Measurements from ENCODE around the gene FLACC1. TPM values are rescaled to one million over a fixed set of nuclear protein-coding genes. Genes with fewer than 3 reads are reported as not detected.
A peak's percentile ranks its signal among the peaks of the same experiment; 100 is the strongest.

Gene FLACC1
- total and polyA plus RNA-seq, 9 of the 15 experiments (the other 6 are each of a cell fraction or from before 2014, with no cell fraction given): 0.07 to 0.68 (median 0.22) TPM; not detected in 2

- no peak for TF ChIP-seq TCFL5 (CRISPR knock-in tag; conservative IDR thresholded peaks at IDR 0.05)
- TF ChIP-seq PBX2 (CRISPR knock-in tag; IDR thresholded peaks at IDR 0.05; ENCODE audit: low read depth): no peak
- no peak for TF ChIP-seq PBX2 (tag; conservative IDR thresholded peaks at IDR 0.05; ENCODE audit: low read depth)
- peak; percentile 55 to 84; a peak in 3 of 4 replicates for TF ChIP-seq KDM1A (IDR thresholded peaks at IDR 0.05)
- TF ChIP-seq ELK3 (CRISPR knock-in tag; IDR thresholded peaks at IDR 0.05): no peak
- TF ChIP-seq ADNP (tag; IDR thresholded peaks at IDR 0.05): peak; percentile 83
- no peak for TF ChIP-seq HNRNPLL (IDR thresholded peaks at IDR 0.05; ENCODE audit: low read depth, low read length, poor library complexity, severe bottlenecking)
- TF ChIP-seq EGR1 (conservative IDR thresholded peaks at IDR 0.05): no peak
- no peak for TF ChIP-seq DACH1 (IDR thresholded peaks at IDR 0.05; ENCODE audit: partially characterized antibody)
- 0 out of 4 replicates have a peak, but pooled peaks of 1 of the 2 experiments have one; percentile 29 for TF ChIP-seq RCOR1 (IDR thresholded peaks at IDR 0.05; ENCODE audit: borderline replicate concordance in 1 of 2, low read depth in 2 of 2, low read length in 2 of 2)
- no peak for TF ChIP-seq CTCF (IDR thresholded peaks at IDR 0.05 in 2 of 3, conservative IDR thresholded peaks at IDR 0.05 in 1 of 3; ENCODE audit: insufficient read depth in 2 of 3, low read depth in 1 of 3, low read length in 3 of 3)
Observed at GRCh38 chr2:201256082-201256481, 101.1 kb downstream of the FLACC1 start (continued).
